Large intestine (tissue), 3 donors: ENCODE measurements around the gene FGF12. TPM values are rescaled to one million over a fixed set of nuclear protein-coding genes. Genes with fewer than 3 reads are reported as not detected.

Experiments
- DNase-seq, 2 donors: peaks; one replicate each; pipeline versions ENCODE4 v3.0.0 to v3.0.0-alpha.2; 2013
- H3K27ac ChIP-seq: one replicate; pipeline ENCODE4 v1.5.1; 2013; ENCODE audit warnings: low read length
- H3K27me3 ChIP-seq: 2 replicates; pipeline ENCODE4 v1.6.1; 2013; ENCODE audit warnings: low read length; ENCODE audit not compliant: control insufficient read depth, insufficient read depth
- H3K36me3 ChIP-seq: 2 replicates; pipeline ENCODE4 v1.6.1; 2013; ENCODE audit warnings: low read length; ENCODE audit not compliant: control insufficient read depth, insufficient read depth
- H3K4me1 ChIP-seq: one replicate; pipeline ENCODE4 v1.6.1; 2013; ENCODE audit warnings: low read length; ENCODE audit not compliant: control insufficient read depth, insufficient read depth
- H3K4me3 ChIP-seq: one replicate; pipeline ENCODE4 v1.5.1; 2013; ENCODE audit warnings: low read length
- H3K9me3 ChIP-seq: one replicate; pipeline ENCODE4 v1.6.1; 2013; ENCODE audit warnings: mild to moderate bottlenecking, low read depth, low read length, moderate library complexity; ENCODE audit not compliant: control insufficient read depth
- WGBS: methylation state at CpG from one replicate; pipeline ENCODE4 v1.1.5; 2013; ENCODE audit warnings: low lambda C conversion rate; ENCODE audit not compliant: insufficient coverage; 5-methylcytosine and 5-hydroxymethylcytosine counted together
- polyA plus RNA-seq: library from polyadenylated mRNA; unstranded; fragments of 120-200 nt; gene quantifications from one replicate; pipeline ENCODE4 v1.2.1, GENCODE V29; 2013

FGF12 gene
- polyA plus RNA-seq, 1 donor: 2.1 TPM

- Histone ChIP-seq H3K36me3 (no peaks in the 10 kb centered on the region), H3K27me3 (peaks cover 3% of the 10 kb centered on the region), H3K4me1 (no peaks in the 10 kb centered on the region), H3K27ac (no peak overlapping the region), H3K9me3 (no peaks in the 10 kb centered on the region), H3K4me3 (no peak overlapping the region)
- DNase-seq: peak in 1 of 2 donors; percentile 3
Measured at GRCh38 chr3:192570315-192570714, 157.0 kb downstream of the FGF12 start.

- peak; percentile 46 to 51 for DNase-seq
- H3K9me3 ChIP-seq: no peaks in the 10 kb centered on the region
- H3K27me3 ChIP-seq: peaks cover 3% of the 10 kb centered on the region
- H3K4me3 ChIP-seq: no peak overlapping the region
- WGBS: 50% methylated on average over 1 of the region's 6 CpGs
- no peaks in the 10 kb centered on the region for H3K36me3 ChIP-seq
- no peaks in the 10 kb centered on the region for H3K4me1 ChIP-seq
- no peak overlapping the region for H3K27ac ChIP-seq
Measured at GRCh38 chr3:192566706-192567290, 160.5 kb downstream of the FGF12 start.

- H3K9me3 ChIP-seq: no peaks in the 10 kb centered on the region
- H3K27me3 ChIP-seq: no peaks in the 10 kb centered on the region
- no peak overlapping the region for H3K4me3 ChIP-seq
- H3K27ac ChIP-seq: no peak overlapping the region
- no peak for DNase-seq
- no peaks in the 10 kb centered on the region for H3K4me1 ChIP-seq
- no peaks in the 10 kb centered on the region for H3K36me3 ChIP-seq
Measured at GRCh38 chr3:192564611-192565010, 162.7 kb downstream of the FGF12 start.

- DNase-seq: no peak
- no peaks in the 10 kb centered on the region for H3K27me3 ChIP-seq
- H3K27ac ChIP-seq: no peak overlapping the region
- H3K4me1 ChIP-seq: no peaks in the 10 kb centered on the region
- H3K9me3 ChIP-seq: no peaks in the 10 kb centered on the region
- no peaks in the 10 kb centered on the region for H3K36me3 ChIP-seq
- no peak overlapping the region for H3K4me3 ChIP-seq
Measured at GRCh38 chr3:192563417-192563816, 163.9 kb downstream of the FGF12 start.

GRCh38 chr3:192553707-192554106 is 173.6 kb downstream of the FGF12 start:
- DNase-seq: no peak
- 100% methylated on average over 1 of the region's 5 CpGs for WGBS
- Histone ChIP-seq H3K9me3 (no peaks in the 10 kb centered on the region), H3K4me3 (no peak overlapping the region), H3K4me1 (no peaks in the 10 kb centered on the region), H3K27ac (no peak overlapping the region), H3K36me3 (no peaks in the 10 kb centered on the region), H3K27me3 (no peaks in the 10 kb centered on the region)

- H3K9me3 ChIP-seq: no peaks in the 10 kb centered on the region
- H3K36me3 ChIP-seq: no peaks in the 10 kb centered on the region
- 17% methylated on average over 1 of the region's 1 CpG for WGBS
- no peaks in the 10 kb centered on the region for H3K4me1 ChIP-seq
- H3K27ac ChIP-seq: no peak overlapping the region
- no peak overlapping the region for H3K4me3 ChIP-seq
- no peak for DNase-seq
- no peaks in the 10 kb centered on the region for H3K27me3 ChIP-seq
Measured at GRCh38 chr3:192550356-192550755, 177.0 kb downstream of the FGF12 start.

- no peaks in the 10 kb centered on the region for H3K27me3 ChIP-seq
- H3K27ac ChIP-seq: no peak overlapping the region
- no peak overlapping the region for H3K4me3 ChIP-seq
- H3K36me3 ChIP-seq: no peaks in the 10 kb centered on the region
- H3K4me1 ChIP-seq: no peaks in the 10 kb centered on the region
- no peak for DNase-seq
- H3K9me3 ChIP-seq: no peaks in the 10 kb centered on the region
- 61% methylated on average over 2 of the region's 5 CpGs for WGBS
Measured at GRCh38 chr3:192545333-192545732, 182.0 kb downstream of the FGF12 start.

GRCh38 chr3:192543163-192543562 is 184.2 kb downstream of the FGF12 start:
- no peaks in the 10 kb centered on the region for H3K27me3 ChIP-seq
- DNase-seq: no peak
- H3K27ac ChIP-seq: no peak overlapping the region
- no peaks in the 10 kb centered on the region for H3K9me3 ChIP-seq
- H3K36me3 ChIP-seq: no peaks in the 10 kb centered on the region
- H3K4me3 ChIP-seq: no peak overlapping the region
- H3K4me1 ChIP-seq: no peaks in the 10 kb centered on the region
- WGBS: no CpG with 5 or more reads among the region's 3 CpGs

GRCh38 chr3:192516820-192517219 is 210.5 kb downstream of the FGF12 start:
- Histone ChIP-seq H3K9me3 (no peaks in the 10 kb centered on the region), H3K27me3 (peaks cover 30% of the 10 kb centered on the region), H3K4me3 (no peak overlapping the region), H3K27ac (no peak overlapping the region), H3K36me3 (no peaks in the 10 kb centered on the region), H3K4me1 (peaks cover 2% of the 10 kb centered on the region)
- WGBS: no CpG with 5 or more reads among the region's 7 CpGs
- no peak for DNase-seq

GRCh38 chr3:192515664-192516045 is 211.7 kb downstream of the FGF12 start:
- H3K9me3 ChIP-seq: no peaks in the 10 kb centered on the region
- DNase-seq: no peak
- H3K27me3 ChIP-seq: peaks cover 30% of the 10 kb centered on the region
- no peak overlapping the region for H3K27ac ChIP-seq
- no peaks in the 10 kb centered on the region for H3K36me3 ChIP-seq
- no peak overlapping the region for H3K4me3 ChIP-seq
- peaks cover 2% of the 10 kb centered on the region for H3K4me1 ChIP-seq
- WGBS: 20% methylated on average over 2 of the region's 10 CpGs

GRCh38 chr3:192514754-192515663 is 212.3 kb downstream of the FGF12 start:
- H3K36me3 ChIP-seq: no peaks in the 10 kb centered on the region
- H3K27me3 ChIP-seq: peaks cover 30% of the 10 kb centered on the region
- H3K27ac ChIP-seq: no peak overlapping the region
- H3K4me3 ChIP-seq: peak overlapping the region; percentile 17
- peak; percentile 9 to 49 for DNase-seq
- H3K4me1 ChIP-seq: peaks cover 2% of the 10 kb centered on the region
- WGBS: 0% methylated on average over 1 of the region's 74 CpGs
- no peaks in the 10 kb centered on the region for H3K9me3 ChIP-seq
